GM21529 (cell line): Measurements from ENCODE around the gene OR1N2.
"Not testable (repeated sequence)": the region's sequence is repeated elsewhere in the genome, so short reads cannot be mapped to it uniquely, and the experiment has no call there.

Experiments
- ATAC-seq: cut with Tn5 transposase; IDR thresholded peaks from one replicate; pipeline ENCODE4 v1.9.1; 2021; ENCODE audit not compliant: unreplicated experiment

OR1N2 gene

GRCh38 chr9:122552812-122553211 lies at the start of gene OR1N2:
Gene OR1N2, plus strand, starts transcription at chr9:122553112. Its CDS starts 100 bp downstream, at chr9:122553212.
- ATAC-seq, result no peak

GRCh38 chr9:122506964-122507363 lies 45.9 kb upstream of the OR1N2 start:
- ATAC-seq, result no peak

- no peak for ATAC-seq
Measured at GRCh38 chr9:122510502-122510901, 42.4 kb upstream of the OR1N2 start, which contains the start of gene OR1J2. Gene OR1J2, plus strand, starts transcription at chr9:122510802. Its CDS starts 0 bp downstream, at chr9:122510802.

GRCh38 chr9:122518226-122518625 lies 34.7 kb upstream of the OR1N2 start:
- ATAC-seq, result no peak

GRCh38 chr9:122518841-122519240 lies 34.1 kb upstream of the OR1N2 start, which contains the start of gene OR1J4:
Gene OR1J4, plus strand, starts transcription at chr9:122519141. Its CDS starts 0 bp downstream, at chr9:122519141.
- no peak for ATAC-seq

- no peak for ATAC-seq
Measured at GRCh38 chr9:122519376-122519775, 33.5 kb upstream of the OR1N2 start.

GRCh38 chr9:122526602-122527001 lies 26.3 kb upstream of the OR1N2 start:
- ATAC-seq, result no peak

- ATAC-seq, result no peak
Measured at GRCh38 chr9:122527193-122527592, 25.7 kb upstream of the OR1N2 start, which contains the start of gene OR1N1. Gene OR1N1, minus strand, starts transcription at chr9:122527293. Its CDS starts 0 bp downstream, at chr9:122527293.

GRCh38 chr9:122531157-122531556 lies 21.8 kb upstream of the OR1N2 start:
- ATAC-seq, result not testable (repeated sequence)

GRCh38 chr9:122536134-122536533 lies 16.8 kb upstream of the OR1N2 start:
- ATAC-seq, result no peak

- ATAC-seq, result not testable (repeated sequence)
Measured at GRCh38 chr9:122537066-122537465, 15.8 kb upstream of the OR1N2 start.

GRCh38 chr9:122538757-122539156 lies 14.2 kb upstream of the OR1N2 start:
- no peak for ATAC-seq

GRCh38 chr9:122546196-122546595 lies 6.7 kb upstream of the OR1N2 start:
- ATAC-seq, result no peak

- no peak for ATAC-seq
Measured at GRCh38 chr9:122551371-122551770, 1.5 kb upstream of the OR1N2 start.

- ATAC-seq, result no peak
Measured at GRCh38 chr9:122561446-122561845, 8.5 kb downstream of the OR1N2 start.

GRCh38 chr9:122562134-122562760 lies 9.3 kb downstream of the OR1N2 start:
- ATAC-seq, result no peak

- ATAC-seq, result no peak
Measured at GRCh38 chr9:122567901-122568300, 15.0 kb downstream of the OR1N2 start.

GRCh38 chr9:122572456-122572855 lies 19.5 kb downstream of the OR1N2 start:
- no peak for ATAC-seq

- ATAC-seq, result no peak
Measured at GRCh38 chr9:122579874-122580273, 27.0 kb downstream of the OR1N2 start.

GRCh38 chr9:122580360-122580759 lies 27.4 kb downstream of the OR1N2 start:
- no peak for ATAC-seq

GRCh38 chr9:122583284-122583683 lies 30.4 kb downstream of the OR1N2 start, which contains the start of gene OR1L8:
Gene OR1L8, minus strand, starts transcription at chr9:122583384. Its CDS starts 14,907 bp downstream, at chr9:122568477.
- ATAC-seq, result not testable (repeated sequence)
